BE2C (cell line): ENCODE measurements around the gene RAD9A.

Source experiments
- DNase-seq: peaks from one replicate; pipeline ENCODE4 v3.0.0-alpha.2; 2020
- H3K27me3 ChIP-seq: fragments of 250-450 bp; sonication (Bioruptor Pico); 2 replicates; pipeline ENCODE4 v1.5.1; 2020; ENCODE audit warnings: mild to moderate bottlenecking
- H3K36me3 ChIP-seq: fragments of 250-450 bp; sonication (Bioruptor Pico); 2 replicates; pipeline ENCODE4 v1.5.1; 2020; ENCODE audit warnings: mild to moderate bottlenecking
- H3K4me1 ChIP-seq: fragments of 250-450 bp; sonication (Bioruptor Pico); 2 replicates; pipeline ENCODE4 v1.5.1; 2020
- H3K4me3 ChIP-seq: 2 replicates; pipeline ENCODE4 v1.5.1; 2011; ENCODE audit warnings: low read depth, low read length
- H3K9me3 ChIP-seq: fragments of 250-450 bp; sonication (Bioruptor Pico); 2 replicates; pipeline ENCODE4 v1.5.1; 2020
- TF ChIP-seq, protein P1 (sequence below): IDR thresholded peaks from 2 replicates; pipeline ENCODE4 v1.5.1; 2012; ENCODE audit warnings: mild to moderate bottlenecking, low read depth, low read length

The RAD9A gene

DNA sequence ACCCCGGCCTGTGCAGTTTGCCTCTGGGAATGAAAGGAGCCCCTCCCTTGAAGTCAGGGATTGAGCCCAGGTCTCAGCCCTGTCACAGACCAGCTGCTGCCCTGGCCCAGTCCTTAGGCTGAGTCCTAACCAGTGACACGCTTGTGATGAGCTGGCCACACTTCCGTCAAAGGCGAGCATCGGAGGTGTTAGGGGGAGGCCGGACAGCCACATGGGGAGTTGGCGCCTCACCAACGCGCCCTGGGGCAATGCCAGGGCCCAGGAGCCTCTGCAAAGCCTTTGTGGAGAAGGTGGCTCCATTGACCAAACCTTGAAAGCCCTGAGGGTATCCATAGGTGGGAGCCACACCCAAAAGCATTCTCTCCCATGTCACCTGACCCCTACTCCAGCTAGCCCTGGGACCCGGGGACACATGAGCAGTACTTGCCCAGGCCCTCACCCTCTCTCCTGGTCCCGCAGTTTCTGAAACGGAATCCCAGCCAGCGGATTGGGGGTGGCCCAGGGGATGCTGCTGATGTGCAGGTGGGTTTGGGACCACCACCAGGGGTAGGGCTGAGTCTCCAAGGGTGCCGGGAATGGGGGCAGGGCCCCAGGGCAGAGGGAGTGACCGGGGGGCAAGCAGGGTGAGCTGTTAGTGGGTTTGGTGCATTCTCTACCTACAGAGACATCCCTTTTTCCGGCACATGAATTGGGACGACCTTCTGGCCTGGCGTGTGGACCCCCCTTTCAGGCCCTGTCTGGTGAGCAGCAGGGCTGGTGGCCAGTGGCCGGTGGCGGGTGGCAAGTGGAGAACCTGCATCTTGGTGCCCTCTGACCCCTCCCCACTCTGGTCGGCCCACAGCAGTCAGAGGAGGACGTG lies 42.0 kb downstream of the RAD9A start:
- H3K27me3 ChIP-seq, result no peaks in the 10 kb centered on the region
- no peak overlapping the region for H3K4me3 ChIP-seq
- H3K9me3 ChIP-seq, result no peaks in the 10 kb centered on the region
- peaks cover 56% of the 10 kb centered on the region for H3K36me3 ChIP-seq
- TF ChIP-seq, protein P1, sequence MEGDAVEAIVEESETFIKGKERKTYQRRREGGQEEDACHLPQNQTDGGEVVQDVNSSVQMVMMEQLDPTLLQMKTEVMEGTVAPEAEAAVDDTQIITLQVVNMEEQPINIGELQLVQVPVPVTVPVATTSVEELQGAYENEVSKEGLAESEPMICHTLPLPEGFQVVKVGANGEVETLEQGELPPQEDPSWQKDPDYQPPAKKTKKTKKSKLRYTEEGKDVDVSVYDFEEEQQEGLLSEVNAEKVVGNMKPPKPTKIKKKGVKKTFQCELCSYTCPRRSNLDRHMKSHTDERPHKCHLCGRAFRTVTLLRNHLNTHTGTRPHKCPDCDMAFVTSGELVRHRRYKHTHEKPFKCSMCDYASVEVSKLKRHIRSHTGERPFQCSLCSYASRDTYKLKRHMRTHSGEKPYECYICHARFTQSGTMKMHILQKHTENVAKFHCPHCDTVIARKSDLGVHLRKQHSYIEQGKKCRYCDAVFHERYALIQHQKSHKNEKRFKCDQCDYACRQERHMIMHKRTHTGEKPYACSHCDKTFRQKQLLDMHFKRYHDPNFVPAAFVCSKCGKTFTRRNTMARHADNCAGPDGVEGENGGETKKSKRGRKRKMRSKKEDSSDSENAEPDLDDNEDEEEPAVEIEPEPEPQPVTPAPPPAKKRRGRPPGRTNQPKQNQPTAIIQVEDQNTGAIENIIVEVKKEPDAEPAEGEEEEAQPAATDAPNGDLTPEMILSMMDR, result no peak
- no peak for DNase-seq
- peaks cover 12% of the 10 kb centered on the region for H3K4me1 ChIP-seq

GRCh38 chr11:67434395-67434881 lies 42.7 kb downstream of the RAD9A start:
- peaks cover 53% of the 10 kb centered on the region for H3K36me3 ChIP-seq
- no peak overlapping the region for H3K4me3 ChIP-seq
- no peaks in the 10 kb centered on the region for H3K27me3 ChIP-seq
- H3K9me3 ChIP-seq, result no peaks in the 10 kb centered on the region
- peaks cover 9% of the 10 kb centered on the region for H3K4me1 ChIP-seq
- TF ChIP-seq, protein P1, result no peak
- no peak for DNase-seq

DNA sequence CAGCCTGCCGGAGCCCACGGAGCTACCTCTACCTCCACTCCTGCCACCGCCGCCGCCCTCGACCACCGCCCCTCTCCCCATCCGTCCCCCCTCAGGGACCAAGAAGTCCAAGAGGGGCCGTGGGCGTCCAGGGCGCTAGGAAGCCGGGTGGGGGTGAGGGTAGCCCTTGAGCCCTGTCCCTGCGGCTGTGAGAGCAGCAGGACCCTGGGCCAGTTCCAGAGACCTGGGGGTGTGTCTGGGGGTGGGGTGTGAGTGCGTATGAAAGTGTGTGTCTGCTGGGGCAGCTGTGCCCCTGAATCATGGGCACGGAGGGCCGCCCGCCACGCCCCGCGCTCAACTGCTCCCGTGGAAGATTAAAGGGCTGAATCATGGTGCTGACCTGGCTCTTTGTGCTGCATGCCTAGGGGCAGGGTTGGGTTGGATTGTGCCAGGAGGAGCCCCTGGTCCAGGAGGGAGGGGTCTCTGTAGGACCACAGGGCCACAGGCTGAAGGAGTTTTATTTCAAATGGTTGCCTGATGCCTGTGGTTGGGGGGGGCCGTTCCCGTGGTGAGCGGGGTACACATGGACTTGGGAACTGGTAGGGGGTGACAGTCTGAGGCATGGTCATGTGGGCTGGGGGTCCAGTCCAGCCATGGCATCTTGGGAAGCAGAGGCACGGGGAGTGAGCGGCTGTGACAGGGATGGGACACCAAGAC lies 43.4 kb downstream of the RAD9A start:
- Histone ChIP-seq H3K27me3 (no peaks in the 10 kb centered on the region), H3K9me3 (no peaks in the 10 kb centered on the region), H3K4me3 (no peak overlapping the region), H3K36me3 (peaks cover 51% of the 10 kb centered on the region), H3K4me1 (peaks cover 9% of the 10 kb centered on the region)
- TF ChIP-seq, protein P1, result no peak
- DNase-seq, result no peak

DNA sequence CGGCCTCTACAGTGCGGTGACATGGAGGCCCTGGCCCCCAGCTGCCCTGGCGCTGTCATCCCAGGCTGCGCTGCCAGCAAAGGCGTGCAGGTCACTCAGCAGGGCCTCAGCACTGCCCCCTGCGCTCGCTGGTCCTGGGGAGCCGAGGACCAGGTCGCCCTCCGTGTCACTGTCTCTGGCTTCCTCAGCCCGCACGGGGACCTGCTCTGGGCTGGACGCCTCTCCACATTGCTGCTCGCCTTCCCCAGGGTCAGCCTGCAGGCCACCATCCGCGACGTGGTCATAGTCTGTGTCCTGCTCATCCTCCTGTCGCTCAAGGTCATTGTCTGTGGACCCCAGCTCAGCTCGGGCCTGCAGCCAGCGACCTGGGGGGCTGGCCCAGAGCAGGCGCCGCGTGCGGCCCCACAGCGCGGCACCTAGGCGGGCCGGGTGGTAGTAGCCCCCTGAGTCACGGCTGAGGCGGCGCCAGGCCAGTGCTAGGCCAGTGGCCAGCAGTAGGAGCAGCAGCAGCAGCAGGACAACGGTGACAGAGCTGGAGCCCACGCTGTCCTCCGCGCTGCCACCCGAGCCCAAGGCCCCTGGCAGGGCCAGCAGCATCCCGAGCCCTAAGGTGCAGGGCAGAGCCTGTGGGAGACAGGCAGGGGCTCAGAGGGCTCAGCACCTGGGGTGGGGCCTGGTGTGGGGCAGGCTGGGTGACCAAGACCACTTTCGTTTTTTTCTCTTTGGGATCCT lies 44.1 kb downstream of the RAD9A start:
- H3K4me1 ChIP-seq, result peaks cover 9% of the 10 kb centered on the region
- DNase-seq, result no peak
- no peaks in the 10 kb centered on the region for H3K9me3 ChIP-seq
- peaks cover 45% of the 10 kb centered on the region for H3K36me3 ChIP-seq
- TF ChIP-seq, protein P1, result no peak
- no peaks in the 10 kb centered on the region for H3K27me3 ChIP-seq
- H3K4me3 ChIP-seq, result no peak overlapping the region

GRCh38 chr11:67436459-67437081 lies 44.8 kb downstream of the RAD9A start:
- no peaks in the 10 kb centered on the region for H3K27me3 ChIP-seq
- H3K9me3 ChIP-seq, result no peaks in the 10 kb centered on the region
- H3K4me1 ChIP-seq, result peaks cover 9% of the 10 kb centered on the region
- no peak overlapping the region for H3K4me3 ChIP-seq
- TF ChIP-seq, protein P1, result no peak
- H3K36me3 ChIP-seq, result peaks cover 39% of the 10 kb centered on the region
- peak; percentile 57 for DNase-seq
